22Rv1 (cell line): ENCODE measurements around the gene HSD17B14.
"Not testable (repeated sequence)": the region's sequence is repeated elsewhere in the genome, so short reads cannot be mapped to it uniquely, and the experiment has no call there.

Source experiments
- H3K27ac ChIP-seq: fragments of 450-650 bp; 2 replicates; pipeline ENCODE4 v1.5.1; 2017
- CTCF ChIP-seq: fragments of 450-650 bp; IDR thresholded peaks from 2 replicates; pipeline ENCODE4 v1.5.1; 2017; ENCODE audit warnings: mild to moderate bottlenecking
- ZFX ChIP-seq: fragments of 450-650 bp; IDR thresholded peaks from 2 replicates; pipeline ENCODE4 v1.6.1; 2017; ENCODE audit warnings: antibody characterized with exemption, borderline replicate concordance

The HSD17B14 gene

GRCh38 chr19:48794291-48794690 is 42.0 kb downstream of the HSD17B14 start:
- H3K27ac ChIP-seq = 0 out of 2 replicates have a peak overlapping the region, but pooled peaks have one; percentile 56
- no peak for TF ChIP-seq ZFX
- no peak for TF ChIP-seq CTCF

GRCh38 chr19:48793271-48793670 is 43.0 kb downstream of the HSD17B14 start:
- TF ChIP-seq ZFX (no peak), CTCF (no peak)
- H3K27ac ChIP-seq = no peak overlapping the region

- H3K27ac ChIP-seq = not testable (repeated sequence)
Measured at GRCh38 chr19:48787331-48787730, 49.0 kb downstream of the HSD17B14 start.

GRCh38 chr19:48786422-48786821 is 49.9 kb downstream of the HSD17B14 start:
- not testable (repeated sequence) for H3K27ac ChIP-seq

GRCh38 chr19:48784527-48784926 is 51.8 kb downstream of the HSD17B14 start:
- TF ChIP-seq ZFX (no peak), CTCF (peak; percentile 34)

GRCh38 chr19:48780631-48781391 is 55.5 kb downstream of the HSD17B14 start:
- no peak for TF ChIP-seq CTCF
- TF ChIP-seq ZFX = no peak
- H3K27ac ChIP-seq = no peak overlapping the region

More at GRCh38 chr19:48784527-48784926, 51.8 kb downstream of the HSD17B14 start:
- H3K27ac ChIP-seq = no peak overlapping the region

GRCh38 chr19:48779636-48780035 is 56.7 kb downstream of the HSD17B14 start:
- no peak for TF ChIP-seq ZFX
- no peak for TF ChIP-seq CTCF
- no peak overlapping the region for H3K27ac ChIP-seq

GRCh38 chr19:48777720-48778119 is 58.6 kb downstream of the HSD17B14 start:
- no peak overlapping the region for H3K27ac ChIP-seq
- TF ChIP-seq ZFX = no peak
- no peak for TF ChIP-seq CTCF
